ENCODE results near the gene CNKSR2. TPM values are rescaled to one million over a fixed set of nuclear protein-coding genes. Genes with fewer than 3 reads are reported as not detected.

Gene CNKSR2
- total and polyA plus RNA-seq, 2 of the 13 experiments (the other 11 are each of a cell fraction or from before 2014, with no cell fraction given) = not detected

GRCh38 chrX:21355831-21356230 lies 18.4 kb upstream of the CNKSR2 start:
- ChIA-PET CTCF (ENCODE audit: low intra/inter-chr PET ratio, low total read pairs) (no interaction called here), POLR2A (no interaction called here)
- no peak for FAIRE-seq
- no peak for ATAC-seq
- Histone ChIP-seq H3K36me3 (replicated peaks in 1 of 2; ENCODE audit: control insufficient read depth in 1 of 2, insufficient read depth in 2 of 2, low read length in 2 of 2) (no peaks in the 10 kb centered on the region), H3K79me2 (ENCODE audit: insufficient read depth, low read length) (no peaks in the 10 kb centered on the region), H3K27ac (ENCODE audit: extremely low read length, insufficient read depth, low read length) (no peak overlapping the region), H3K4me2 (ENCODE audit: low read depth, low read length) (no peak overlapping the region), H3K9me3 (ENCODE audit: low read length) (no peaks in the 10 kb centered on the region), H3K27me3 (ENCODE audit: control insufficient read depth in 1 of 2, insufficient read depth in 2 of 2, low read length in 2 of 2) (no peaks in the 10 kb centered on the region), H4K20me1 (ENCODE audit: insufficient read depth, low read length) (no peaks in the 10 kb centered on the region), H3K9ac (ENCODE audit: insufficient read depth, low read depth, low read length) (no peak overlapping the region), H2AFZ (ENCODE audit: low read length) (no peak overlapping the region), H3K4me1 (ENCODE audit: insufficient read depth, low read length) (no peaks in the 10 kb centered on the region), H3K4me3 (replicated peaks in 1 of 3; ENCODE audit: insufficient read depth in 1 of 3, low read depth in 2 of 3, low read length in 3 of 3) (no peak overlapping the region)
- no CpG with 5 or more reads among the region's 2 CpGs for WGBS (ENCODE audit: low lambda C conversion rate)
- in situ Hi-C loops (cut with HindIII; ENCODE audit: extremely low pct_ligation_motif_present, low pct_unique_long_range_greater_than_20kb) (loop anchor here (25.0 kb wide), 1 partner anchor 819 kb away; no protein-coding TSS in a partner anchor), intact Hi-C loops (cut with micrococcal nuclease; ENCODE audit: unreplicated experiment) (loop anchor here (10.0 kb wide), 1 partner anchor 1101 kb away; no protein-coding TSS in a partner anchor)
- no TSS peak for BruUV-seq (replicated peaks)
- DNase-seq (ENCODE audit: low spot score) = no peak
- TF ChIP-seq, protein P1, sequence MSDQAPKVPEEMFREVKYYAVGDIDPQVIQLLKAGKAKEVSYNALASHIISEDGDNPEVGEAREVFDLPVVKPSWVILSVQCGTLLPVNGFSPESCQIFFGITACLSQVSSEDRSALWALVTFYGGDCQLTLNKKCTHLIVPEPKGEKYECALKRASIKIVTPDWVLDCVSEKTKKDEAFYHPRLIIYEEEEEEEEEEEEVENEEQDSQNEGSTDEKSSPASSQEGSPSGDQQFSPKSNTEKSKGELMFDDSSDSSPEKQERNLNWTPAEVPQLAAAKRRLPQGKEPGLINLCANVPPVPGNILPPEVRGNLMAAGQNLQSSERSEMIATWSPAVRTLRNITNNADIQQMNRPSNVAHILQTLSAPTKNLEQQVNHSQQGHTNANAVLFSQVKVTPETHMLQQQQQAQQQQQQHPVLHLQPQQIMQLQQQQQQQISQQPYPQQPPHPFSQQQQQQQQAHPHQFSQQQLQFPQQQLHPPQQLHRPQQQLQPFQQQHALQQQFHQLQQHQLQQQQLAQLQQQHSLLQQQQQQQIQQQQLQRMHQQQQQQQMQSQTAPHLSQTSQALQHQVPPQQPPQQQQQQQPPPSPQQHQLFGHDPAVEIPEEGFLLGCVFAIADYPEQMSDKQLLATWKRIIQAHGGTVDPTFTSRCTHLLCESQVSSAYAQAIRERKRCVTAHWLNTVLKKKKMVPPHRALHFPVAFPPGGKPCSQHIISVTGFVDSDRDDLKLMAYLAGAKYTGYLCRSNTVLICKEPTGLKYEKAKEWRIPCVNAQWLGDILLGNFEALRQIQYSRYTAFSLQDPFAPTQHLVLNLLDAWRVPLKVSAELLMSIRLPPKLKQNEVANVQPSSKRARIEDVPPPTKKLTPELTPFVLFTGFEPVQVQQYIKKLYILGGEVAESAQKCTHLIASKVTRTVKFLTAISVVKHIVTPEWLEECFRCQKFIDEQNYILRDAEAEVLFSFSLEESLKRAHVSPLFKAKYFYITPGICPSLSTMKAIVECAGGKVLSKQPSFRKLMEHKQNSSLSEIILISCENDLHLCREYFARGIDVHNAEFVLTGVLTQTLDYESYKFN (CRISPR knock-in tag; conservative IDR thresholded peaks at IDR 0.05) = no peak
- no peak for TF ChIP-seq ATF7-NPFF (CRISPR knock-in tag; IDR thresholded peaks at IDR 0.05; ENCODE audit: low read depth)
- TF ChIP-seq CHD2 (IDR thresholded peaks at IDR 0.05; ENCODE audit: low read depth, low read length) = no peak
- no peak for TF ChIP-seq ZNF598 (CRISPR knock-in tag; IDR thresholded peaks at IDR 0.05; ENCODE audit: borderline replicate concordance)
- no peak for TF ChIP-seq PAF1 (CRISPR knock-in tag; IDR thresholded peaks at IDR 0.05)
- TF ChIP-seq, protein P2, sequence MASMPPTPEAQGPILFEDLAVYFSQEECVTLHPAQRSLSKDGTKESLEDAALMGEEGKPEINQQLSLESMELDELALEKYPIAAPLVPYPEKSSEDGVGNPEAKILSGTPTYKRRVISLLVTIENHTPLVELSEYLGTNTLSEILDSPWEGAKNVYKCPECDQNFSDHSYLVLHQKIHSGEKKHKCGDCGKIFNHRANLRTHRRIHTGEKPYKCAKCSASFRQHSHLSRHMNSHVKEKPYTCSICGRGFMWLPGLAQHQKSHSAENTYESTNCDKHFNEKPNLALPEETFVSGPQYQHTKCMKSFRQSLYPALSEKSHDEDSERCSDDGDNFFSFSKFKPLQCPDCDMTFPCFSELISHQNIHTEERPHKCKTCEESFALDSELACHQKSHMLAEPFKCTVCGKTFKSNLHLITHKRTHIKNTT (CRISPR knock-in tag; IDR thresholded peaks at IDR 0.05) = no peak
- no peak for TF ChIP-seq TRIM24 (CRISPR knock-in tag; IDR thresholded peaks at IDR 0.05)

Data from HepG2 (cell line).